NCI-H748 (cell line): Measurements from ENCODE around the gene GTPBP2.
"Not testable (repeated sequence)": the region's sequence is repeated elsewhere in the genome, so short reads cannot be mapped to it uniquely, and the experiment has no call there.

Experiments used
- DNase-seq: peaks from one replicate; lab custom pipeline; 2025; ENCODE audit not compliant: unreplicated experiment; lab: John Stamatoyannopoulos, UW

Gene GTPBP2

DNA sequence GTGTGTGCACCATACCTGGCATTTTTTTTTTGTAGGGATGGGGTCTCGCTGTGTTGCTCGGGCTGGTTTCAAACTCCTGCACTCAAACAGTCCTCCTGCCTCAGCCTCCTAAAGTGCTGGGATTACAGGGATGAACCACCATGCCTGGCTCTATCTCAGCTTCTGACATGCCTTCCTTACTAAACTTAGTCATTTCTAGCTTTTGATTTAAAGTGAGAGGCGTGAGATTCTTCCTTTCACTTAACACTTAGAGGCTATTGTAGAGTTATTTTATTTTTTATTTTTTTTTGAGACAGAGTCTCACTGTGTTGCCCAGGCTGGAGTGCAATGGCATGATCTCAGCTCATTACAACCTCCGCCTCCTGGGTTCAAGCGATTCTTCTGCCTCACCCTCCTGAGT is 33.9 kb upstream of the GTPBP2 start:
- not testable (repeated sequence) for DNase-seq

DNA sequence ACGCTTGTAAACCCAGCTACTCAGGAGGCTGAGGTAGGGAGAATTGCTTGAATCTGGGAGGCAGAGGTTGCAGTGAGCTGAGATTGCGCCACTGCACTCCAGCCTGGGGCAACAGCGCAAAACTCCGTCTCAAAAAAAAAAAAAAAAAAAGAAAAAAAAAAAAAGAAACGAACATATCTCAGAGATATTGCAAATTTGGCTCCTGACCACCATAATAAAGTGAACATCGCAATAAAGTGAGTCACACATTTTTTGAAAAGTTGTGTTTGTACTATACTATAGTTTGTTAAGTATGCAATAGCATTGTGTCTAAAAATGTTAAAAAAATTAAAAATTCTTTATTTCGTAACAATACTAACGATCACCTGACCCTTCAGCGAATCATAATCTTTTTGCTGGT is 29.1 kb upstream of the GTPBP2 start:
- no peak for DNase-seq

DNA sequence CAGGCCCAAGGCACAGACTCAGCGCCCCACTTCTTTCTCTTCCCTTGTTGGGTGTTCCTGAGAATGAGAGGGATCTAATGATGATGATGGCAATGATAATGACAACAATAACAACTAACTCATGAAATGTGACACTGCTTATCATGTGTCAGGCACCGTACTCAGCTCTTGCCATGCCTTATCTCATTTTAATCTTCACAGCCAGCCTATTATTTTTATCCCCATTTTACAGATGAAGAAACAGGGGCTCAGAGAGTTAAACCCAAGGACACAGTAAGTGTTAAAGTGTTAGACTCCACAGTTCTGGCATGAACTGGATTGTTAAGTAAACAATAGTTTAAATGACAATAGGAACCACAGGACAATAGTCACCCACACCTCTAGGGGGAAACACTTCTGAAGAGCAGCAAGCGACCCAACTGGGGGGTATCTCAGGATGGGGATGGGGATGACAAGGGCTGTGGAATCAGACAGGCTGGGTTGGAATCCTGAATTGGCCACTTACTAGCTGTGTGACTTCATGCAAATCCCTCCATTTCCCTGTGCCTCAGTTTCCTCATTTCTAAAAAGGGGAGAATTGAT is 28.2 kb upstream of the GTPBP2 start:
- DNase-seq = no peak

DNA sequence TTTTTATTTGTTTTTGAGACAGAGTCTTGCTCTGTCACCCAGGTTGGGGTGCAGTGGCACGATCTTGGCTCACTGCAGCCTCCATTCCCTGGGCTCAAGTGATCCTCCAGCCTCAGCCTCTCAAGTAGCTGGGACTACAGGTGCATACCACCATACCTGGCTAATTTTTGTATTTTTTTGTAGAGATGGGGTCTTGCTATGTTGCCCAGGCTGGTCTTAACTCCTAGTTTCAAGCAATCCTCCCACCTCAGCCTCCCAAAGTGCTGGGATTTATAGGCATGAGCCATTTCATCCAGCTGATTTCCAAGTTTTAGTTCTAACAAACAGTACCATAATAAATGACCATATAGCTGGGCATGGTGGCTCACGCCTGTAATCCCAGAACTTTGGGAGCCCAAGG is 23.8 kb upstream of the GTPBP2 start:
- DNase-seq = not testable (repeated sequence)

DNA sequence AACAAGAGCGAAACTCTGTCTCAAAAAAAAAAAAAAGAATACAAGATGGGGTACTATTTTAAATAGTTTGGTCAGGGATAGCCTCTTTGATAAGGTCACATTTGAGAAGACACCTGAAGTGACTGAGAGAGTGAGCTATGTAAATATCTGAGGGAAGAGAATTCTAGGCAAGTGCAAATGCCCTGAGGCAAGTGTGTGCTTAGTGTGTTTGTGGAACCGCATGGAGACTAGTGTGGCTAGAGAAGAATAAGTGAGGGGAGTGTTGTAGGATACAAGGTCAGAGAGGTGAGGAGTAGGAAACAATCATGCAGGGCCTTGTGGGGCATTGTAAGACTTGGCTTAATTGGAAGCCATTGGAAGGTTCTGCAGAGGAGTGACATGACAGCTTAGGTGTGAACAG is 19.2 kb upstream of the GTPBP2 start:
- no peak for DNase-seq

DNA sequence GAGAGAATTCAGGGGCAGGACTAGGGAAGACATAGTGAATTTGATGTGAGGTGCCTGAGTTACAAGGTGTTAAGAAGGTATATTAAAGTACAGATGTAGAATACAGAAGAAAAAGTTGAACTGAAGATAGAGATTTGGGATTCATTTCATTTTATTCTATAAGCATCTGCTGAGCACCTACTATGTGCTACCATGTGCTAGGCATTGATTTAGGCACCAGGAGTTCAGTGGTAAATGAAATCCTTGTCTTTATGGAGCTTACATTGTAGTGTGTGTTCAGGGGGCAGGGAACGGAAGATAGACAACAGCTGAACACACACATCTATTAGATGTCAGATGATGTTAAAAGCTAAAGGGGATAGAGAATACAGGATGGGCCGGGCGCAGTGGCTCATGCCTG is 18.5 kb upstream of the GTPBP2 start:
- no peak for DNase-seq

DNA sequence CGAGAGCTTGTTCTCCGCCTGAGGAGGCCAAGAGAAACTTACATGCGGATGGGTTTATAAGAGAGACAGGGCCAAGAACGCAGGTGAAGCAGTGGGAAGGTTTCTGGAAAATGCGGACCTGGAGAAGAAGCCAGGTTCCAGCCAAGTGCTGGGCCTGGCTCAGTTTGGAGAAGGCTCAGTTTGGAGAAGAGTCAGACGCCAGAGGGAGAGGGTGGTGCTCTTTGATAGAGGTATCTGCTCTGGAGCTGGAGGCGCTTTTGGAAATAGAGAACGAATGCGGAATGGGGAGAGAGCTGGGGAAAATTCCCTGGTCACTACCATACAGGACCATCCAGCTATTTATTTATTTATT is 16.5 kb upstream of the GTPBP2 start:
- no peak for DNase-seq

DNA sequence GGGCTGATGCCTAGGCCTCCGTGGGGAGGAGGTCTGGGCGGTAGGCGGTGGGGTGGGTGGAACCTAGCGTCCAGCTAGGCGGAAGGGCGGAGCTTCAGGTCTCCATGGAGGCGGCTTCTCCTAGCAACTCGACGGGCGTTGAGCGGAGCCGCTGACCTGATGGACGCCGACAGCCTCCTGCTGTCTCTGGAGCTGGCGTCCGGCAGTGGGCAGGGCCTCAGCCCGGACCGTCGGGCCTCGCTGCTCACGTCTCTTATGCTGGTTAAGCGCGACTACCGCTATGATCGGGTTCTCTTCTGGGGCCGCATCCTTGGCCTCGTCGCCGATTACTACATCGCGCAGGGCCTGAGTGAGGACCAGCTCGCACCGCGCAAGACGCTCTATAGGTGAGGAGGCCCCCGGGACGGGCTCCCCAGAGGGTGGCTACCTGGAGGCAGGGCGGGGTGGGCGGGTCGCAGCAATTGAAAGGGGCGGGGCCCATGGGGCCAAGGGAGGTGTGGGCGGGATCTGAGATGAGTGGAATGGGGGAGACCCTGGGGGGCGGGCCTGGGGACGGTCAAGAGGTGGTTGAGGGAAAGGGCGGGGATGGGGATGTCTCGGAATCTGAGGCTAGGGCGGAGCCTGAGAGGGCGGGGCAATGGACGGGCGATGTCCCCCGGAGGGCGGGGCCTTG is 16.0 kb upstream of the GTPBP2 start, which contains the start of gene RSPH9:
Gene RSPH9, plus strand, starts transcription at position 97 of the 673 bp plus-strand sequence. Its CDS starts 63 bp downstream, at position 160.
- peak; percentile 78 for DNase-seq

DNA sequence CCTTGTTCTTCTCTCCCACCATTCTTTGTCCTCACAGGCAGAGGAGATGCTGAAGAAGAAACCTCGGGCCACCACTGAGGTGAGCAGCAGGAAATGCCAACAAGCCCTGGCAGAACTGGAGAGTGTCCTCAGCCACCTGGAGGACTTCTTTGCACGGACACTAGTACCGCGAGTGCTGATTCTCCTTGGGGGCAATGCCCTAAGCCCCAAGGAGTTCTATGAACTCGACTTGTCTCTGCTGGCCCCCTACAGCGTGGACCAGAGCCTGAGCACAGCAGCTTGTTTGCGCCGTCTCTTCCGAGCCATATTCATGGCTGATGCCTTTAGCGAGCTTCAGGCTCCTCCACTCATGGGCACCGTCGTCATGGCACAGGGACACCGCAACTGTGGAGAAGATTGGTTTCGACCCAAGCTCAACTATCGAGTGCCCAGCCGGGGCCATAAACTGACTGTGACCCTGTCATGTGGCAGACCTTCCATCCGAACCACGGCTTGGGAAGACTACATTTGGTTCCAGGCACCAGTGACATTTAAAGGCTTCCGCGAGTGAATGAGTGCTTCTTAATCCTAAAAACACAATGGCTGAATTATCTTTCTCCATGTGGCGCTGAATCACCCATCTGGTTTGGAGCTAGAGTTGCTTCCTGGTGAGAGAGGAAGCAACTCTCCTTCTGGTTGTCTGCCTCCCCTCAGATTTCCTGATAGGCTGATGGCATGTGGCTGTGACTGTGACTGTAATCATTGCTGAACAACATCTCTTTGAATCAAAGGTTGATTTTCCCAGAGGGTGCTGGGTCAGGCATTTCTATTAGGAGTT is 11.1 kb upstream of the GTPBP2 start:
- no peak for DNase-seq

DNA sequence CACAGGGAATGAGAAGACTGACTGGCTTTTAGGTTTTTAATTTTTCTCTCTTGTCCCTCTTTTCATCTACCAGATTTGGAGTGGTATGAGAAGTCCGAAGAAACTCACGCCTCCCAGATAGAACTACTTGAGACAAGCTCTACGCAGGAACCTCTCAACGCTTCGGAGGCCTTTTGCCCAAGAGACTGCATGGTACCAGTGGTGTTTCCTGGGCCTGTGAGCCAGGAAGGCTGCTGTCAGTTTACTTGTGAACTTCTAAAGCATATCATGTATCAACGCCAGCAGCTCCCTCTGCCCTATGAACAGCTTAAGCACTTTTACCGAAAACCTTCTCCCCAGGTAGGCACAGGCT is 7.2 kb upstream of the GTPBP2 start:
- DNase-seq = peak; percentile 33

DNA sequence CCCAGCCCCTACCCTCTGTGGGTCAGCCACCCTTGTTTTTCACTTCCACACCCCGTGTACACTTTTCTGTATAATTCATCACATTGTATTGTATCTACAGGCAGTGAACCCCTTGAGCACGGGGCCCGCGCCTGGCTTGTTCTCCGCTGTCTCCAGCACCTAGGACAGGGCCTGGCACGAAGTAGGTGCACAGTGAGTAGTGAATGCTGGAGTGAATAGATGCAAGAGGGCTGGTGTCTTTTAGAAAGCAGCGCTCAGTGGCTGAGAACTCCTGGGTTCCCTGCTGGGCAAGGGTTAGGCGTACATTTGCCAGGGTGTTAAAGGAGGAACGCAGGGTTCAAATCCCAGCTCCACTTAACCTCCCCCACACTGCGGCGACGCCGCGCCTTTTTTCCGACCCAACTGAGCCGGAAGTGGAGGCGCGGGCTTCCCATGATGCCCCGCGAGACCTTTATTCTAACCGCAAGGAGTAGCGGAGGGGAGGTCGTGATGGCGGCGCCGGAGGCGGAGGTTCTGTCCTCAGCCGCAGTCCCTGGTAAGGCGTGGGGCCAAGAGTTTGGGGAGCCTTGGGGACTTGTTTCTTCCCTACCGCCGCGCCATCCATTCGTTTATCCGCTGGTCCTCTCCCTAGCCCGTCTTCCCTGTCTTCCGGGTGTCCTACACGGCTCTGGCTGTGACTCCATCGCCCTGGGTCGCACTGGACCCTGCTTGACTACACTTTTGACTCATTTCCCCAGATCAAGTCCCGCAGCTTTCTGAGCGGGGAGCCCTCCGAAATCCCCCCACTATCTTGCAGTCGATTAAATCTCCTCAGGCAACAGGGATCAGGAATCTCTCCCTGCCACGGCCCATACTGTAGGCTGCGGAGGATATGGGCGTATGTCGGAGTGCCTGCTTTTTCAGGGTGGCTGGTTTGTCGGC is 6.6 kb upstream of the GTPBP2 start, which contains the start of gene MAD2L1BP:
Gene MAD2L1BP, plus strand, starts transcription at position 454 of the 921 bp plus-strand sequence. Its CDS starts 36 bp downstream, at position 490.
- DNase-seq = peak; percentile 94

DNA sequence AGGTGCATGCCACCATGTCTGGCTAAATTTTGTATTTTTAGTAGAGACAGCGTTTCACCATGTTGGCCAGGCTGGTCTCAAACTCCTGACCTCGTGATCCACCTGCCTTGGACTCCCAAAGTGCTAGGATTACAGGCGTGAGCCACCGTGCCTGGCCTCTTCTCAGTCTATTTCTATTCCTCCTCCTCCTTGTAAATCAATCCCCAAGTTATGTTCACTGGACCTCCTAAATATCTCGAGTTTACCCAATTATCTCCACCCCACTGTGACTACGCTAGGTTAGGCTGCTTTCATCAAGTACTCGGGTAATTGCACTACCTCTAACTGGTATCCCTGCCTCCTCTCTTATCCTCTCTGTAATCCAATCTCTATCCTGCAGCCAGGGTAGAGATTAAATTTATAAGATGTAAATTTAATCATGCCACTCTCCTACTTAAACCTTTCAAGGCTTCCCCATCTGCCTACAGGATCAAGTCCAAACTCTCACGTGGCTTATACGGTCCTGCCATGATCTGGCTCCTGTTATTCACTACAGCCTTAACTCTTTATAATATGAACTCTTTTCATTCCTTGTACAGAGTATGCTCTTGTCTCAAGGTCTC is 5.7 kb upstream of the GTPBP2 start:
- no peak for DNase-seq

DNA sequence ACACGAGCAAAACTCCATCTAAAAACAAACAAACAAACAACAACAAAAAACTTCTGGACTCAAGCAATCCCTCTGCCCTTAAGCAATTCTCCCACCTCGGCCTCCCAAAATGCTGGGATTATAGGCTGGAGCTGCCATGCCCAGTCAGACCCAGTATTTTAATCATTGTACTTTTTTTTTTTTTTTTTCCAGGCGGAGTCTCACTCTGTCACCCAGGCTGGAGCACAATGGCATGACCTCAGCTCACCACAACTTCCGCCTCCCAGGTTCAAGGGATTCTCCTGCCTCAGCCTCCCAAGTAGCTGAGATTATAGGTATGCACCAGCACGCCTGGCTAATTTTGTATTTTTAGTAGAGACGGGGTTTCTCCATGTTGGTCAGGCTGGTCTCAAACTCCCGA is 3.9 kb upstream of the GTPBP2 start:
- DNase-seq = not testable (repeated sequence)

DNA sequence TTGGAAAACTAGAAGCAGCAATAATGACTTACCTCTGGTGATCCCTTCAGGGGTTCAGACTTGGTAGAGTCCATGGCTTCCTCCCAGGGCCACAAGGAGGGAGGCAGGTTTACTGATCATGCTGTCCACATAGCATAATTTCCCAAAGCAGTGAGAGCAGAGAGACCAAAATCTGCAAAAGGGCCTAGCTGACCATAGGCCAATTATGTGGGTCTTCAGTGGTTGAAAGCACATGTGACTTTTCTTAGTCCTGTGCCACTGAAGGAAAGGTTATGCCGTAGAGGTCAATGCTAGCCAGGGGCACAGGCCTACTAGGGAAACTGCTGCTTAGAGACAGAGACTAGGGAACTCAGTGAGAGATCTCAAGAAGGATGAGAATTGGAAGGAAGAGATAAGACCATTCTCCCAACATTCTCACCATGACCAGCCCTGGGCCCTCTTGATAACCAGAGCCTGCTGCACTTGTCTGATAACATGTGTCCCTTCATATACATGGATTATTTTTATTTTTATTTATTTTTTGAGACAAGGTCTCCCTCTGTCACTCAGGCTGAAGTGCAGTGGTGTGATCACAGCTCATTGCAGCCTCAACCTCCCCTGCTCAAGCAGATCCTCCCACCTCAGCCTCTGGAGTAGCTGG is 2.0 kb upstream of the GTPBP2 start:
- DNase-seq = no peak

DNA sequence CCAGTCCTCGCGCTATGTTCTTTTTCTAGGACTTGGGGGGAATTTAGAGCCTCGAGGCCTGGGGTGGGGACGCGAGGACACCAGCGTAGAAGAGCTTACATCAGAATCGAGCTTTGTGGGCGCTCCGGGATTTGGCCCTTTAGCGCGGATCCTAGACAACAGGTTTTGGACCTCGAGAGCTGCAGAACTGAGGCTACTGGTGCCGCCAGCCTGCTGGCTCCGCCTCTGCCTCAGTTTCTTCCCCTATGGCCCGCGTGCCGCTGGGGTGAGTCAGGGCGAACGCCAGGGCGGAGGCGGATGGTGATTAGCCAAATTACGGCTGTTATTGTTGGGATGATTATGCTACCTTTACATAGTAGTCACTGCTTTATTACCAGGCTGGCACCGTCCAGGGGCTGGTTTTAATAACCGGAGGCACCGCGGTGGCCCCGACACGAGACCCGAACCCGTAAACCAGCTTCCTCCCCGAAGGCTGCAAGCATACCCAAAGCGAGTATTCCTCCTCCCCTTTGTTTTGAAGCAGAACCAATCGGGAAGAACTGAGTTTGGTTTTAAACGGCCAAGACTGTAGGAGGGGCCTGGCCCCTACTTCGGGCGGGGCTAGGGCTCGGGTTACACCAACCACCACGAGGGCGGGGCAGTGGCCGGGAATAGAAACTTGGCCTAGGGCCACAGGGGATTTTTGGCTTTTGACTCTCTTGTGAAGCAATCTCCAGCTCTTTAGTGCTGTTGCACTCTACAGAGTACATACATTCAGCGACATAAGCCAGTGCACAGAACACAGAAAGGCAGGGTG is 639 bp upstream of the GTPBP2 start:
- DNase-seq = peak; percentile 99

DNA sequence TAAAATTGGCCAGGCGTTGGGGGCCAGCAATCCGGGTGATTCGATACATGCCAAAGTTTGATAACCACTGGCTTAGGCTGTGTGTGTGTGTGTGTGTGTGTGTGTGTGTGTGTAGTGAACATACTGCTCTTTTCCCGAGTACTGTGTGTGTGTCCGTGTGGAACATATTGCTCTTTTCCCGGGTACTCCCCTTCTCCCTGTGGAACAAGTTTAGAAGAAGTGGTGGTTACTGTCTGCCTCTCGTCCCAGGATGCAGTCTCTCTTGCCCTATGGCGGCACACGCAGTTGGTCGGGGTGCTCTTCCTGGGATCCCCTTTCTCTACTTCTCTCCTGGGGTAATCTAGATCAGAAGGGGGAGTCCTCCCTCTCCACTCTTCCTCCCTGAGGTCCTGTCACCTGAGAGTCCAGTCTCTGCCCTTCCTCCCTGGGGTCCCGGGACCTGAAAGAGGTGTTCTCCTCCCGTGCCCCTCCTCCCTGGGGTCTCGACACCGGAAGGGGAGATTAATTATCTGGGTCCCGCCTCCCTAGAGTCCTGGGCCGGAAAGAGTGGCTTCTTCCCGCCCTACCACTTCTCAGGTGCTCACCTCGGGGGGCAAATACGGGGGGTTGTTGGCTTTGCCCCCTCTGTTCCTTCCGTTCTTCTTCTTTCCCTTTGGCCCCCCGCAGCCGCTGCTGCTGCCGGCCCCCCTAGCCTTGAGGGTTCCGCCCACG is 516 bp downstream of the GTPBP2 start:
- peak; percentile 80 for DNase-seq

DNA sequence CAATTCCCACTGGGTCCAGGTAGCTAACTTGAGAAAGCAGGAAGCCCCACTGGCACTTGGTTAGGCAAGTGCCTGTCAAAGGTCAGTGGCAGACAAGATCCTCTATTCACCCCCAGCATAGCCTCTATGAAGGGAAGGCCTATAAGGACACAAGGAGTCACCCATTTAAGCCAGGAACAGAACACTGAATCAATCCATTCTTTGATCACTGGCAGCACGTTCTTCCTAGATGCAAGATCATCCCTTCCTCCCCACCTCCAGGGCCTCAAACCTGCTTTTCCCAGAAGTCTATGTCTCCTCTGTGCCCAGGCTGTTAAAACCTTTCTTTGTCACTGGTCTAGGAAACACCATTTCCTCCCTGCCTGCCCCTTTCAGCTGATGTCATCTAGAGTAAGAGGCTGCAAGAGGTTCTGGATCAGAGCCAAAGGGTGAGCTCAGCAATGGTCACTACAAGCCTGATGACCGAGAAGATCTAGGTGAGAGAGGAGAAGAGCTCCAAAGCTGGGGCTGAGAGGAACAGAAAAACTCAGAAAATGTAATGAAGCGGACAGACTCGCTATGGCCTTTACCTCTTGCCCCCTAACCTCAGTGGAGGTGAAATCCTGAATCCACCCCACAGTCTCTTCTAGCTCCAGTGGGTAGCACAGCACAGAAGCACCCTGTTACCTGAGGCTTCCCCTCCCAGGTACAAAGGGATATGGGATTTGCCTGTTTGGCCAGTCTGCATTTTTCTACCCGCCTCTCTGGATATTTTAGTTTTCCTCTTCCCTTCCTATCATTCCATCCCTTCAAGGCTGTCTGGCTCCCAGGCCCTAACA is 1.8 kb downstream of the GTPBP2 start:
- peak; percentile 77 for DNase-seq
